ENCODE results near the gene NUP210.
"Not testable (repeated sequence)": the region's sequence is repeated elsewhere in the genome, so short reads cannot be mapped to it uniquely, and the experiment has no call there.

- TF ChIP-seq, protein P1, sequence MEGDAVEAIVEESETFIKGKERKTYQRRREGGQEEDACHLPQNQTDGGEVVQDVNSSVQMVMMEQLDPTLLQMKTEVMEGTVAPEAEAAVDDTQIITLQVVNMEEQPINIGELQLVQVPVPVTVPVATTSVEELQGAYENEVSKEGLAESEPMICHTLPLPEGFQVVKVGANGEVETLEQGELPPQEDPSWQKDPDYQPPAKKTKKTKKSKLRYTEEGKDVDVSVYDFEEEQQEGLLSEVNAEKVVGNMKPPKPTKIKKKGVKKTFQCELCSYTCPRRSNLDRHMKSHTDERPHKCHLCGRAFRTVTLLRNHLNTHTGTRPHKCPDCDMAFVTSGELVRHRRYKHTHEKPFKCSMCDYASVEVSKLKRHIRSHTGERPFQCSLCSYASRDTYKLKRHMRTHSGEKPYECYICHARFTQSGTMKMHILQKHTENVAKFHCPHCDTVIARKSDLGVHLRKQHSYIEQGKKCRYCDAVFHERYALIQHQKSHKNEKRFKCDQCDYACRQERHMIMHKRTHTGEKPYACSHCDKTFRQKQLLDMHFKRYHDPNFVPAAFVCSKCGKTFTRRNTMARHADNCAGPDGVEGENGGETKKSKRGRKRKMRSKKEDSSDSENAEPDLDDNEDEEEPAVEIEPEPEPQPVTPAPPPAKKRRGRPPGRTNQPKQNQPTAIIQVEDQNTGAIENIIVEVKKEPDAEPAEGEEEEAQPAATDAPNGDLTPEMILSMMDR (IDR thresholded peaks at IDR 0.05): not testable (repeated sequence)
- TF ChIP-seq POLR2AphosphoS5 (IDR thresholded peaks at IDR 0.05; ENCODE audit: low read depth, low read length); NFIC (IDR thresholded peaks at IDR 0.05; ENCODE audit: borderline replicate concordance); MXI1 (IDR thresholded peaks at IDR 0.05; ENCODE audit: low read depth, low read length); JUND (IDR thresholded peaks at IDR 0.05); EP300 (IDR thresholded peaks at IDR 0.05; ENCODE audit: borderline replicate concordance in 1 of 2, low read depth in 1 of 2, low read length in 1 of 2); FOSL2 (IDR thresholded peaks at IDR 0.05; ENCODE audit: borderline replicate concordance, low read depth); ELF1 (IDR thresholded peaks at IDR 0.05); RAD21 (IDR thresholded peaks at IDR 0.05; ENCODE audit: low read length): not testable (repeated sequence)
- TF ChIP-seq, protein P2, sequence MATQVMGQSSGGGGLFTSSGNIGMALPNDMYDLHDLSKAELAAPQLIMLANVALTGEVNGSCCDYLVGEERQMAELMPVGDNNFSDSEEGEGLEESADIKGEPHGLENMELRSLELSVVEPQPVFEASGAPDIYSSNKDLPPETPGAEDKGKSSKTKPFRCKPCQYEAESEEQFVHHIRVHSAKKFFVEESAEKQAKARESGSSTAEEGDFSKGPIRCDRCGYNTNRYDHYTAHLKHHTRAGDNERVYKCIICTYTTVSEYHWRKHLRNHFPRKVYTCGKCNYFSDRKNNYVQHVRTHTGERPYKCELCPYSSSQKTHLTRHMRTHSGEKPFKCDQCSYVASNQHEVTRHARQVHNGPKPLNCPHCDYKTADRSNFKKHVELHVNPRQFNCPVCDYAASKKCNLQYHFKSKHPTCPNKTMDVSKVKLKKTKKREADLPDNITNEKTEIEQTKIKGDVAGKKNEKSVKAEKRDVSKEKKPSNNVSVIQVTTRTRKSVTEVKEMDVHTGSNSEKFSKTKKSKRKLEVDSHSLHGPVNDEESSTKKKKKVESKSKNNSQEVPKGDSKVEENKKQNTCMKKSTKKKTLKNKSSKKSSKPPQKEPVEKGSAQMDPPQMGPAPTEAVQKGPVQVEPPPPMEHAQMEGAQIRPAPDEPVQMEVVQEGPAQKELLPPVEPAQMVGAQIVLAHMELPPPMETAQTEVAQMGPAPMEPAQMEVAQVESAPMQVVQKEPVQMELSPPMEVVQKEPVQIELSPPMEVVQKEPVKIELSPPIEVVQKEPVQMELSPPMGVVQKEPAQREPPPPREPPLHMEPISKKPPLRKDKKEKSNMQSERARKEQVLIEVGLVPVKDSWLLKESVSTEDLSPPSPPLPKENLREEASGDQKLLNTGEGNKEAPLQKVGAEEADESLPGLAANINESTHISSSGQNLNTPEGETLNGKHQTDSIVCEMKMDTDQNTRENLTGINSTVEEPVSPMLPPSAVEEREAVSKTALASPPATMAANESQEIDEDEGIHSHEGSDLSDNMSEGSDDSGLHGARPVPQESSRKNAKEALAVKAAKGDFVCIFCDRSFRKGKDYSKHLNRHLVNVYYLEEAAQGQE (IDR thresholded peaks at IDR 0.05; ENCODE audit: low read depth, low read length): not testable (repeated sequence)
- TF ChIP-seq, protein P3, sequence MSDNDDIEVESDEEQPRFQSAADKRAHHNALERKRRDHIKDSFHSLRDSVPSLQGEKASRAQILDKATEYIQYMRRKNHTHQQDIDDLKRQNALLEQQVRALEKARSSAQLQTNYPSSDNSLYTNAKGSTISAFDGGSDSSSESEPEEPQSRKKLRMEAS (IDR thresholded peaks at IDR 0.05; ENCODE audit: low read depth): not testable (repeated sequence)
- TF ChIP-seq, protein P4, sequence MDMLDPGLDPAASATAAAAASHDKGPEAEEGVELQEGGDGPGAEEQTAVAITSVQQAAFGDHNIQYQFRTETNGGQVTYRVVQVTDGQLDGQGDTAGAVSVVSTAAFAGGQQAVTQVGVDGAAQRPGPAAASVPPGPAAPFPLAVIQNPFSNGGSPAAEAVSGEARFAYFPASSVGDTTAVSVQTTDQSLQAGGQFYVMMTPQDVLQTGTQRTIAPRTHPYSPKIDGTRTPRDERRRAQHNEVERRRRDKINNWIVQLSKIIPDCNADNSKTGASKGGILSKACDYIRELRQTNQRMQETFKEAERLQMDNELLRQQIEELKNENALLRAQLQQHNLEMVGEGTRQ (IDR thresholded peaks at IDR 0.05; ENCODE audit: borderline replicate concordance, low read depth, low read length): not testable (repeated sequence)
- TF ChIP-seq, protein P5, sequence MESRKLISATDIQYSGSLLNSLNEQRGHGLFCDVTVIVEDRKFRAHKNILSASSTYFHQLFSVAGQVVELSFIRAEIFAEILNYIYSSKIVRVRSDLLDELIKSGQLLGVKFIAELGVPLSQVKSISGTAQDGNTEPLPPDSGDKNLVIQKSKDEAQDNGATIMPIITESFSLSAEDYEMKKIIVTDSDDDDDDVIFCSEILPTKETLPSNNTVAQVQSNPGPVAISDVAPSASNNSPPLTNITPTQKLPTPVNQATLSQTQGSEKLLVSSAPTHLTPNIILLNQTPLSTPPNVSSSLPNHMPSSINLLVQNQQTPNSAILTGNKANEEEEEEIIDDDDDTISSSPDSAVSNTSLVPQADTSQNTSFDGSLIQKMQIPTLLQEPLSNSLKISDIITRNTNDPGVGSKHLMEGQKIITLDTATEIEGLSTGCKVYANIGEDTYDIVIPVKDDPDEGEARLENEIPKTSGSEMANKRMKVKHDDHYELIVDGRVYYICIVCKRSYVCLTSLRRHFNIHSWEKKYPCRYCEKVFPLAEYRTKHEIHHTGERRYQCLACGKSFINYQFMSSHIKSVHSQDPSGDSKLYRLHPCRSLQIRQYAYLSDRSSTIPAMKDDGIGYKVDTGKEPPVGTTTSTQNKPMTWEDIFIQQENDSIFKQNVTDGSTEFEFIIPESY (IDR thresholded peaks at IDR 0.05; ENCODE audit: borderline replicate concordance, low read depth): not testable (repeated sequence)
These were observed 16.1 kb upstream of the NUP210 start for GRCh38 chr3:13436213-13436612.

All from SK-N-SH (cell line).